Ascending aorta (tissue), 2 donors: Measurements from ENCODE around the gene DIPK1B. TPM values are rescaled to one million over a fixed set of nuclear protein-coding genes. Genes with fewer than 3 reads are reported as not detected.

ENCODE experiments used
- DNase-seq, 2 donors: peaks; one replicate each; pipeline ENCODE4 v3.0.0-alpha.2; 2019; ENCODE audit warnings: low spot score in 2 of 2
- H3K27ac ChIP-seq, 2 donors: fragments of 200-600 bp; sonication (generic); one replicate each; pipeline ENCODE4 v1.5.1; 2016 to 2017; ENCODE audit warnings: mild to moderate bottlenecking in 1 of 2
- H3K27me3 ChIP-seq: fragments of 200-600 bp; sonication (generic); one replicate; pipeline ENCODE4 v1.5.1; 2017
- H3K36me3 ChIP-seq, 2 donors: fragments of 200-600 bp; sonication (generic); one replicate each; pipeline ENCODE4 v1.5.1; 2016
- H3K4me1 ChIP-seq, 2 donors: fragments of 200-600 bp; sonication (generic); one replicate each; pipeline ENCODE4 v1.5.1; 2016 to 2017; ENCODE audit warnings: mild to moderate bottlenecking in 1 of 2
- H3K4me3 ChIP-seq, 2 donors: fragments of 200-600 bp; sonication (generic); one replicate each; pipeline ENCODE4 v1.5.1; 2016 to 2017; ENCODE audit warnings: mild to moderate bottlenecking in 1 of 2
- H3K9me3 ChIP-seq, 2 donors: fragments of 200-600 bp; sonication (generic); one replicate each; pipeline ENCODE4 v1.5.1; 2016
- CTCF ChIP-seq, 3 experiments: fragments of 200-600 bp in 2 of 3; fragments of 450-650 bp in 1 of 3; sonication (generic) in 2 of 3; IDR thresholded peaks; one replicate each; pipeline ENCODE4 v1.5.1; 2016 to 2019; ENCODE audit warnings: antibody characterized with exemption in 3 of 3, mild to moderate bottlenecking in 1 of 3, moderate library complexity in 1 of 3
- intact Hi-C: fragments of 100-400 bp; cut with DNase I; formaldehyde crosslinking; loops from one replicate; pipeline ENCODE4 v1.15.1; 2023
- total RNA-seq: library from RNA; depleted of rRNA; stranded (reverse); fragments of >200 nt; gene quantifications from one replicate; pipeline ENCODE4 v1.1.0, GENCODE V29; 2016

Gene DIPK1B
- total RNA-seq, 1 donor from 2014 or later: 86.2 TPM

- DNase-seq: no peak
- H3K9me3 ChIP-seq: no peaks in the 10 kb centered on the region
- peaks cover 13% of the 10 kb centered on the region for H3K27me3 ChIP-seq
- H3K4me1 ChIP-seq: peaks cover 3 to 5% of the 10 kb centered on the region in 2 donors
- peak overlapping the region in 1 of 2 donors; percentile 53 for H3K4me3 ChIP-seq
- TF ChIP-seq CTCF (IDR thresholded peaks at IDR 0.05): no peak
- no peak overlapping the region for H3K27ac ChIP-seq
- H3K36me3 ChIP-seq: peaks cover 7 to 9% of the 10 kb centered on the region in 2 donors
- intact Hi-C loops: no loop called here
These were observed 43.2 kb upstream of the DIPK1B start for GRCh38 chr9:136668983-136669790.

- no peak for TF ChIP-seq CTCF (IDR thresholded peaks at IDR 0.05)
- H3K36me3 ChIP-seq: peaks cover 10 to 12% of the 10 kb centered on the region in 2 donors
- peaks cover 3 to 5% of the 10 kb centered on the region in 2 donors for H3K4me1 ChIP-seq
- H3K9me3 ChIP-seq: no peaks in the 10 kb centered on the region
- peaks cover 13% of the 10 kb centered on the region for H3K27me3 ChIP-seq
- DNase-seq: no peak
- intact Hi-C loops: no loop called here
- no peak overlapping the region for H3K4me3 ChIP-seq
- H3K27ac ChIP-seq: no peak overlapping the region
These were observed 42.4 kb upstream of the DIPK1B start for GRCh38 chr9:136669791-136670464.

DNA sequence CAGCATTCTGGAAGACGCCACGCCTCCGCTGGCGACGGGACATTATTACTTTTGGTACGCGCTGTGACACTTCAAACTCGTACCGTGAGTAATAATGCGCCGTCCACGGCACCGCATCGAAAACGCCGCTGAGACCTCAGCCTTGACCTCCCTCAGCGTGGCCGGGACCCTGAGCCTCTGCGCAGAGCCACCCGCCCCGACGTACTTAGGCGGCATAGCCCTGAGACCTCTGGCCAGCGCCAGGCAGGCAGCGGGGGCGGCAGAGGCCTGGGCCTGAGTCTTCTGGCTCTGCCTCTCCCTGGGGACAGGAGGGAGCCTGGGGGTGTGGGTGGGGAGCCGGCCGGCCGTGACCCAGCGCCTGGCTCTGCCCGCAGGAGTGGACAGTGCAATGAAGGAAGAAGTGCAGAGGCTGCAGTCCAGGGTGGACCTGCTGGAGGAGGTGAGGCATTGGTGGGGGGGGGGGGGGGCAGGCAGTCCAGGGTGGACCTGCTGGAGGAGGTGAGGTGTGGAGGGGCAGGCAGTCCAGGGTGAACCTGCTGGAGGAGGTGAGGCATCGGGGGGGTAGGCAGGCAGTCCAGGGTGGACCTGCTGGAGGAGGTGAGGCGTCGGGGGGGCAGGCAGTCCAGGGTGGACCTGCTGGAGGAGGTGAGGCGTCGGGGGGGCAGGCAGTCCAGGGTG is 41.7 kb upstream of the DIPK1B start:
- Histone ChIP-seq H3K36me3 (peaks cover 10 to 12% of the 10 kb centered on the region in 2 donors), H3K4me3 (no peak overlapping the region), H3K27ac (no peak overlapping the region), H3K9me3 (no peaks in the 10 kb centered on the region), H3K27me3 (peaks cover 9% of the 10 kb centered on the region), H3K4me1 (peaks cover 0 to 2% of the 10 kb centered on the region in 2 donors)
- no peak for TF ChIP-seq CTCF (IDR thresholded peaks at IDR 0.05)
- DNase-seq: no peak
- intact Hi-C loops: no loop called here

DNA sequence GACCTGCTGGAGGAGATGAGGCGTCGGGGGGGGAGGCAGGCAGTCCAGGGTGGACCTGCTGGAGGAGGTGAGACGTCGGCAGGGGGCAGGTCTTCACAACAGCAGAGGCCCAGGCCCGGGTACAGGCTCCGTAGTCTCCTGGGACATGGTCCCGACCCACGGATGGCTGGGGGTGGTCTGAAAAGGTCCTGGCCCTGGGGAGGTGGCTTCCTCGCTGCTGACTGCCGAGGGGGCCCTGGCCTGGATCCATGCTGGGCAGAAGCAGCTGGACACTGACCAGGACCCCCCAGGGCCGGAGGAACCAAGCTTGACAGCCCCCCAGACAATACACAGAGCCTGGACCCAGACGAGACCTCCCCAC is 41.1 kb upstream of the DIPK1B start:
- TF ChIP-seq CTCF (IDR thresholded peaks at IDR 0.05): no peak
- Histone ChIP-seq H3K4me1 (peaks cover 0 to under 1% of the 10 kb centered on the region in 2 donors), H3K27ac (no peak overlapping the region), H3K36me3 (peaks cover 11 to 16% of the 10 kb centered on the region in 2 donors), H3K27me3 (peaks cover 9% of the 10 kb centered on the region), H3K4me3 (no peak overlapping the region), H3K9me3 (no peaks in the 10 kb centered on the region)
- no peak for DNase-seq
- intact Hi-C loops: no loop called here

- no peaks in the 10 kb centered on the region for H3K9me3 ChIP-seq
- no peaks in the 10 kb centered on the region for H3K4me1 ChIP-seq
- DNase-seq: no peak
- H3K36me3 ChIP-seq: peaks cover 17% of the 10 kb centered on the region in 2 donors
- H3K27me3 ChIP-seq: peaks cover 8% of the 10 kb centered on the region
- intact Hi-C loops: no loop called here
- peak; percentile 47 to 86 (median 75) for TF ChIP-seq CTCF (IDR thresholded peaks at IDR 0.05)
- H3K27ac ChIP-seq: no peak overlapping the region
- no peak overlapping the region for H3K4me3 ChIP-seq
These were observed 40.5 kb upstream of the DIPK1B start for GRCh38 chr9:136671646-136672430.
